ENCODE results near the gene TEN1. TPM values are rescaled to one million over a fixed set of nuclear protein-coding genes. Genes with fewer than 3 reads are reported as not detected.
A peak's percentile ranks its signal among the peaks of the same experiment; 100 is the strongest.

Gene TEN1
- total and polyA plus RNA-seq, 2 of the 13 experiments (the other 11 are each of a cell fraction or from before 2014, with no cell fraction given): 18.0 to 21.3 TPM

DNA sequence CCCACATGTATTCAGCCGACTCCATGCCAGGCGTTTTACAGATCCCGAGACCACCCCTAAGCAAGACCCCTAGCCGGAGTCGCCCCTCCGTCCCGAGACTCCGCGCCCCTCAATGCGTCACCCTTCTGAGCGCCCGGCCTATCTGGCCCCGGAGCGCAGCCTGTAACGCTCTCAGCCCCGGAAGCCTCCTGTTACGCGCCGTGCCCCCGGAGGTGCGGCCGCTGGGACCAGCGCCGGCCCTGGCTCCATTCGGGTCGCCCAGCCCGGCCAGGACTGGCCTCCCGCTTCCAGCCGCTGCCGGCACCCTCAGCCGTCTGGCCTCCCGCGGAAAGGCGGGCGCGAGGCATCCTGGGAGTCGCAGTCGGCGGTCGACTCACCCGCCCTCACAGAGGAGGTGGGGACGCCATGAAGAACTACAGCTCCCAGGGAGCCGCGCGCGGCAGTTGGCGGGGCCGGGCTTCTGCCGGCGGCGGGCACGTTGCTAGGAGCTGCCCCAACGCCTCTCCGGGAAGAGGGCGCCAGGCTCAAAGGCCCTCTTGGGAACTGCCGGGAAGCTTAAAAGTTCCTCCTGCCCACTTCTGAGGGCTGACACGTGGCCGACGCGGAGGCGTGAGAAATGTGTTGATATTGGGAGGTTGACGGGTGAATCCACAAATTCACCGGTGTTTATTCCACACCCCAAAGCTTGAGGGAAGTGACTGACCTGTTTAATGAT is 38.2 kb upstream of the TEN1 start, which contains the start of gene FBF1 (continued):
- TF ChIP-seq PRPF4 (IDR thresholded peaks at IDR 0.05; ENCODE audit: low read depth, low read length, poor library complexity, severe bottlenecking) (no peak), JUNB (CRISPR knock-in tag; IDR thresholded peaks at IDR 0.05; ENCODE audit: borderline replicate concordance) (no peak), NFRKB (IDR thresholded peaks at IDR 0.05) (no peak), ZNF879 (CRISPR knock-in tag; IDR thresholded peaks at IDR 0.05) (no peak), ZNF616 (CRISPR knock-in tag; IDR thresholded peaks at IDR 0.05; ENCODE audit: low read depth) (no peak), ZBTB3 (CRISPR knock-in tag; IDR thresholded peaks at IDR 0.05; ENCODE audit: borderline replicate concordance, low read depth) (no peak), SOX5 (CRISPR knock-in tag; IDR thresholded peaks at IDR 0.05; ENCODE audit: borderline replicate concordance) (peak; percentile 73), MAZ (IDR thresholded peaks at IDR 0.05; ENCODE audit: borderline replicate concordance, low read depth, low read length) (peak; percentile 87; the same call in 1 of the 2 replicates), MAZ (CRISPR knock-in tag; IDR thresholded peaks at IDR 0.05; ENCODE audit: low read depth) (peak; percentile 98), ZNF775 (CRISPR knock-in tag; IDR thresholded peaks at IDR 0.05; ENCODE audit: borderline replicate concordance) (peak; percentile 79; the same call in 1 of the 2 replicates), ZNF317 (CRISPR knock-in tag; IDR thresholded peaks at IDR 0.05) (peak; percentile 89), SALL1 (CRISPR knock-in tag; IDR thresholded peaks at IDR 0.05) (peak; percentile 92), GFI1 (CRISPR knock-in tag; IDR thresholded peaks at IDR 0.05; ENCODE audit: borderline replicate concordance) (peak; percentile 59; the same call in 1 of the 2 replicates), PHF8 (CRISPR knock-in tag; IDR thresholded peaks at IDR 0.05) (peak; percentile 88), IRF2 (CRISPR knock-in tag; IDR thresholded peaks at IDR 0.05) (peak; percentile 94), GPN1 (CRISPR knock-in tag; IDR thresholded peaks at IDR 0.05; ENCODE audit: borderline replicate concordance) (no peak), ZNF225 (CRISPR knock-in tag; IDR thresholded peaks at IDR 0.05) (peak; percentile 60; the same call in 1 of the 2 replicates), ZFP90 (CRISPR knock-in tag; IDR thresholded peaks at IDR 0.05; ENCODE audit: borderline replicate concordance) (peak; percentile 86; the same call in 1 of the 2 replicates), ZNF260 (CRISPR knock-in tag; IDR thresholded peaks at IDR 0.05; ENCODE audit: borderline replicate concordance, low read depth) (no peak)
- TF ChIP-seq, protein P1, sequence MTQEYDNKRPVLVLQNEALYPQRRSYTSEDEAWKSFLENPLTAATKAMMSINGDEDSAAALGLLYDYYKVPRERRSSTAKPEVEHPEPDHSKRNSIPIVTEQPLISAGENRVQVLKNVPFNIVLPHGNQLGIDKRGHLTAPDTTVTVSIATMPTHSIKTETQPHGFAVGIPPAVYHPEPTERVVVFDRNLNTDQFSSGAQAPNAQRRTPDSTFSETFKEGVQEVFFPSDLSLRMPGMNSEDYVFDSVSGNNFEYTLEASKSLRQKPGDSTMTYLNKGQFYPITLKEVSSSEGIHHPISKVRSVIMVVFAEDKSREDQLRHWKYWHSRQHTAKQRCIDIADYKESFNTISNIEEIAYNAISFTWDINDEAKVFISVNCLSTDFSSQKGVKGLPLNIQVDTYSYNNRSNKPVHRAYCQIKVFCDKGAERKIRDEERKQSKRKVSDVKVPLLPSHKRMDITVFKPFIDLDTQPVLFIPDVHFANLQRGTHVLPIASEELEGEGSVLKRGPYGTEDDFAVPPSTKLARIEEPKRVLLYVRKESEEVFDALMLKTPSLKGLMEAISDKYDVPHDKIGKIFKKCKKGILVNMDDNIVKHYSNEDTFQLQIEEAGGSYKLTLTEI (CRISPR knock-in tag; conservative IDR thresholded peaks at IDR 0.05): no peak
- TF ChIP-seq, protein P2, sequence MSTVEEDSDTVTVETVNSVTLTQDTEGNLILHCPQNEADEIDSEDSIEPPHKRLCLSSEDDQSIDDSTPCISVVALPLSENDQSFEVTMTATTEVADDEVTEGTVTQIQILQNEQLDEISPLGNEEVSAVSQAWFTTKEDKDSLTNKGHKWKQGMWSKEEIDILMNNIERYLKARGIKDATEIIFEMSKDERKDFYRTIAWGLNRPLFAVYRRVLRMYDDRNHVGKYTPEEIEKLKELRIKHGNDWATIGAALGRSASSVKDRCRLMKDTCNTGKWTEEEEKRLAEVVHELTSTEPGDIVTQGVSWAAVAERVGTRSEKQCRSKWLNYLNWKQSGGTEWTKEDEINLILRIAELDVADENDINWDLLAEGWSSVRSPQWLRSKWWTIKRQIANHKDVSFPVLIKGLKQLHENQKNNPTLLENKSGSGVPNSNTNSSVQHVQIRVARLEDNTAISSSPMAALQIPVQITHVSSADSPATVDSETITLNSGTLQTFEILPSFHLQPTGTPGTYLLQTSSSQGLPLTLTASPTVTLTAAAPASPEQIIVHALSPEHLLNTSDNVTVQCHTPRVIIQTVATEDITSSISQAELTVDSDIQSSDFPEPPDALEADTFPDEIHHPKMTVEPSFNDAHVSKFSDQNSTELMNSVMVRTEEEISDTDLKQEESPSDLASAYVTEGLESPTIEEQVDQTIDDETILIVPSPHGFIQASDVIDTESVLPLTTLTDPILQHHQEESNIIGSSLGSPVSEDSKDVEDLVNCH (CRISPR knock-in tag; IDR thresholded peaks at IDR 0.05): 0 out of 2 replicates have a peak, but pooled peaks have one; percentile 56
- TF ChIP-seq, protein P3, sequence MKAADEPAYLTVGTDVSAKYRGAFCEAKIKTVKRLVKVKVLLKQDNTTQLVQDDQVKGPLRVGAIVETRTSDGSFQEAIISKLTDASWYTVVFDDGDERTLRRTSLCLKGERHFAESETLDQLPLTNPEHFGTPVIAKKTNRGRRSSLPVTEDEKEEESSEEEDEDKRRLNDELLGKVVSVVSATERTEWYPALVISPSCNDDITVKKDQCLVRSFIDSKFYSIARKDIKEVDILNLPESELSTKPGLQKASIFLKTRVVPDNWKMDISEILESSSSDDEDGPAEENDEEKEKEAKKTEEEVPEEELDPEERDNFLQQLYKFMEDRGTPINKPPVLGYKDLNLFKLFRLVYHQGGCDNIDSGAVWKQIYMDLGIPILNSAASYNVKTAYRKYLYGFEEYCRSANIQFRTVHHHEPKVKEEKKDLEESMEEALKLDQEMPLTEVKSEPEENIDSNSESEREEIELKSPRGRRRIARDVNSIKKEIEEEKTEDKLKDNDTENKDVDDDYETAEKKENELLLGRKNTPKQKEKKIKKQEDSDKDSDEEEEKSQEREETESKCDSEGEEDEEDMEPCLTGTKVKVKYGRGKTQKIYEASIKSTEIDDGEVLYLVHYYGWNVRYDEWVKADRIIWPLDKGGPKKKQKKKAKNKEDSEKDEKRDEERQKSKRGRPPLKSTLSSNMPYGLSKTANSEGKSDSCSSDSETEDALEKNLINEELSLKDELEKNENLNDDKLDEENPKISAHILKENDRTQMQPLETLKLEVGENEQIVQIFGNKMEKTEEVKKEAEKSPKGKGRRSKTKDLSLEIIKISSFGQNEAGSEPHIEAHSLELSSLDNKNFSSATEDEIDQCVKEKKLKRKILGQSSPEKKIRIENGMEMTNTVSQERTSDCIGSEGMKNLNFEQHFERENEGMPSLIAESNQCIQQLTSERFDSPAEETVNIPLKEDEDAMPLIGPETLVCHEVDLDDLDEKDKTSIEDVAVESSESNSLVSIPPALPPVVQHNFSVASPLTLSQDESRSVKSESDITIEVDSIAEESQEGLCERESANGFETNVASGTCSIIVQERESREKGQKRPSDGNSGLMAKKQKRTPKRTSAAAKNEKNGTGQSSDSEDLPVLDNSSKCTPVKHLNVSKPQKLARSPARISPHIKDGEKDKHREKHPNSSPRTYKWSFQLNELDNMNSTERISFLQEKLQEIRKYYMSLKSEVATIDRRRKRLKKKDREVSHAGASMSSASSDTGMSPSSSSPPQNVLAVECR (CRISPR knock-in tag; IDR thresholded peaks at IDR 0.05; ENCODE audit: borderline replicate concordance): peak; percentile 99

Measured in HepG2 (cell line).